ENCODE measurements around the gene MEAF6.

The MEAF6 gene

GRCh38 chr1:37446874-37447273 is 67.7 kb downstream of the MEAF6 start:
- DNase-seq (ENCODE audit: low read depth in 4 of 4, low spot score in 1 of 4), result no peak

DNA sequence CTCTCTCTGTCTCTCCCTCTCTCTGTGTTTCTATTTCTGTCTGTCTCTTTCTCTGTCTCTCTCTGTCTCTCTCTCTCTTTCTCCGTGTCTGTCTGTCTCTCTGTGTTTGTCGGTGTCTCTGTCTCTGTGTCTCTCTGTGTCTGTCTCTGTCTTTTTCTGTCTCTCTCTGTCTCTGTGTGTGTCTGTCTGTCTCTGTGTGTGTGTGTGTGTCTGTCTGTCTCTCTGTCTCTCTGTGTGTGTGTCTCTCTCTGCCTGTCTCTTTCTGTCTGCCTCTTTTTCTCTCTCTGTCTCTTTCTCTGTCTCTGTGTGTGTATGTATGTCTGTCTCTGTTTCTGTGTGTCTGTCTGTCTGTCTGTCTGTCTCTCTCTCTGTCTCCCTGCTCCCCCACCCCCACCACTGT is 71.9 kb downstream of the MEAF6 start:
- DNase-seq (ENCODE audit: low read depth in 4 of 4, low spot score in 1 of 4), result no peak

Data from stimulated activated CD4-positive, alpha-beta T cell treated with anti-CD3 and anti-CD28 coated beads, Interleukin-1b, Interleukin-23, amount 100 ng/mL, for 24 hours (primary cell).